HG03025 (cell line): ENCODE data around the gene DYNC1H1.

Experiments used
- ATAC-seq: cut with Tn5 transposase; IDR thresholded peaks from one replicate; pipeline ENCODE4 v1.9.1; 2021; ENCODE audit warnings: mild to moderate bottlenecking, moderate library complexity; ENCODE audit not compliant: unreplicated experiment, low FRiP score

Gene DYNC1H1

GRCh38 chr14:102027951-102028350 lies 63.6 kb downstream of the DYNC1H1 start:
- ATAC-seq = no peak

GRCh38 chr14:102028733-102029132 lies 64.4 kb downstream of the DYNC1H1 start:
- ATAC-seq = no peak

GRCh38 chr14:102029956-102030355 lies 65.6 kb downstream of the DYNC1H1 start:
- no peak for ATAC-seq

- no peak for ATAC-seq
Observed at GRCh38 chr14:102033241-102033640, 68.9 kb downstream of the DYNC1H1 start.

- ATAC-seq = no peak
Observed at GRCh38 chr14:102034301-102034700, 69.9 kb downstream of the DYNC1H1 start.

GRCh38 chr14:102035914-102036313 lies 71.5 kb downstream of the DYNC1H1 start:
- no peak for ATAC-seq

- ATAC-seq = no peak
Observed at GRCh38 chr14:102037686-102038085, 73.3 kb downstream of the DYNC1H1 start.

GRCh38 chr14:102039157-102039556 lies 74.8 kb downstream of the DYNC1H1 start:
- no peak for ATAC-seq

- ATAC-seq = no peak
Observed at GRCh38 chr14:102040153-102040552, 75.8 kb downstream of the DYNC1H1 start.

GRCh38 chr14:102042699-102043098 lies 78.3 kb downstream of the DYNC1H1 start:
- no peak for ATAC-seq

GRCh38 chr14:102043251-102044025 lies 79.1 kb downstream of the DYNC1H1 start:
- ATAC-seq = no peak

- no peak for ATAC-seq
Observed at GRCh38 chr14:102044566-102044965, 80.2 kb downstream of the DYNC1H1 start.

- ATAC-seq = no peak
Observed at GRCh38 chr14:102046337-102047278, 82.2 kb downstream of the DYNC1H1 start.

GRCh38 chr14:102047808-102048540 lies 83.6 kb downstream of the DYNC1H1 start:
- ATAC-seq = no peak

GRCh38 chr14:102049258-102050025 lies 85.1 kb downstream of the DYNC1H1 start:
- ATAC-seq = no peak

- ATAC-seq = no peak
Observed at GRCh38 chr14:102050026-102050405, 85.6 kb downstream of the DYNC1H1 start.

GRCh38 chr14:102050625-102051024 lies 86.3 kb downstream of the DYNC1H1 start:
- no peak for ATAC-seq

GRCh38 chr14:102052522-102052921 lies 88.1 kb downstream of the DYNC1H1 start:
- ATAC-seq = no peak

- no peak for ATAC-seq
Observed at GRCh38 chr14:102055181-102055901, 91.0 kb downstream of the DYNC1H1 start.
